Stimulated activated CD4-positive, alpha-beta T cell treated with anti-CD3 and anti-CD28 coated beads, Interleukin-2, amount 100 ng/mL, for 48 hours (primary cell): ENCODE results near the gene SCD5.

Source experiments
- DNase-seq, 2 donors: peaks; one replicate each; pipeline ENCODE4 v3.0.0-alpha.2; 2020

Gene SCD5

GRCh38 chr4:82584931-82585330 is 213.7 kb downstream of the SCD5 start:
- DNase-seq, result no peak

- no peak for DNase-seq
Observed at GRCh38 chr4:82583897-82584587, 214.6 kb downstream of the SCD5 start.

- DNase-seq, result no peak
Observed at GRCh38 chr4:82579932-82580331, 218.7 kb downstream of the SCD5 start.
